Effector memory CD8-positive, alpha-beta T cell (primary cell): ENCODE measurements around the gene ZFAND2A.
"Not testable (repeated sequence)": the region's sequence is repeated elsewhere in the genome, so short reads cannot be mapped to it uniquely, and the experiment has no call there.

Experiments
- ATAC-seq: fragments of 150-1000 bp; cut with Tn5 transposase; replicated peaks from 2 replicates; pipeline ENCODE4 v1.10.0; 2021; ENCODE audit warnings: mild to moderate bottlenecking, moderate library complexity
- DNase-seq, 3 experiments: peaks; one replicate each; pipeline ENCODE4 v3.0.0; 2021
- H3K27ac Mint-ChIP-seq, 2 donors: one replicate each; pipeline ENCODE4 v1.8.0; 2022; ENCODE audit warnings: mild to moderate bottlenecking in 2 of 2, mixed read lengths in 2 of 2, moderate library complexity in 2 of 2
- H3K27me3 Mint-ChIP-seq, 2 donors: one replicate each; pipeline ENCODE4 v1.8.0; 2022; ENCODE audit warnings: mixed read lengths in 2 of 2
- H3K36me3 Mint-ChIP-seq: one replicate; pipeline ENCODE4 v1.8.0; 2022; ENCODE audit warnings: mild to moderate bottlenecking, moderate library complexity, mixed read lengths; ENCODE audit not compliant: insufficient read depth
- H3K4me1 Mint-ChIP-seq, 2 donors: one replicate each; pipeline ENCODE4 v1.8.0; 2022; ENCODE audit warnings: low read depth in 2 of 2, mixed read lengths in 2 of 2
- H3K4me3 Mint-ChIP-seq, 2 donors: one replicate each; pipeline ENCODE4 v1.8.0; 2022; ENCODE audit warnings: mild to moderate bottlenecking in 2 of 2, mixed read lengths in 2 of 2, moderate library complexity in 2 of 2
- H3K9me3 Mint-ChIP-seq, 2 donors: one replicate each; pipeline ENCODE4 v1.8.0; 2022; ENCODE audit warnings: mixed read lengths in 2 of 2
- total RNA-seq, 9 experiments: gene quantifications; one replicate each; lab custom pipeline; 2026; lab: John Stamatoyannopoulos, UW

ZFAND2A gene, protein sequence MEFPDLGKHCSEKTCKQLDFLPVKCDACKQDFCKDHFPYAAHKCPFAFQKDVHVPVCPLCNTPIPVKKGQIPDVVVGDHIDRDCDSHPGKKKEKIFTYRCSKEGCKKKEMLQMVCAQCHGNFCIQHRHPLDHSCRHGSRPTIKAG
- total RNA-seq, result 14.7 to 39.0 (median 24.1) reads per million in 9 experiments

DNA sequence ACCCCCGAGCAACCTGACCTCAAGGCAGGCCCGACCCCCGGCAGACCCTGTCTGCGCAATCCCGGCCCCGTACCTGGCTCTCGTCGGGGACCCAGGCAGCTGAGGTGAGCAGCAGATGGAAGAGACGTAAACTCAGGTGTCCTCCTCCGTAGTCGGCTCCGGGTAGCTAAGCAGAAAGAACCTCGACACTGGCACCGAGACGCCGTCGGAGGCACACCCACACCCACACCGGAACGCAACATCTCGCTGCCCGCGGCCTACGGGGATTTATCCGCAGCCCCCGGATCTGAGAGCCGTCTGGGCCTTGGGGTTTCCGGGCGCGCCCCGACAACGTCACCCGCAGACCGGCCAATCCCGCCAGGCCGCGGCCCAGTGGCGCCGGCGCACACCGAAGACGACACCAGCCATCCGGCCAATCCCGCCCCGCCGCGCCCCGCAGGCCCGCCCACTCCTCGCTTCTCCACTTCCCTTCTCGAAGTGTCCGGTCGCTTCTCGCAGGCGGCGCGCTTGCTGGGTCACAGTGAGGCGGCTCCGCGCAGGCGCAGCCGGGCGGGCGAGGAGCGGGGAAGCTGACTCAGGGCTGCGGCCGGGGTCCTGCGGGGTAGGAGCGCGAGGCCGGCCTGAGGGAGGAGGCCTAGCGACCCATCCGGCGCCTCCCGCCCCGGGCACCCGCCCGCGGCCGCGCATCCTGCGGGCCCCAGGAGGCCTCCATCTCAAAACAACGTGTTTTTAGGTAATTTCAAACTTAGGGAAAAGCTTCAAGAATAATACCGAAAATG is at the start of gene ZFAND2A:
ZFAND2A (minus strand) TSS at position 306 of the 779 bp plus-strand sequence. CDS start 1,984 bp downstream, outside the sequence.
- H3K27me3 Mint-ChIP-seq, result no peaks in the 10 kb centered on the region
- ATAC-seq (peak; percentile 97), DNase-seq (peak; percentile 98 to 99 (median 99))
- H3K36me3 Mint-ChIP-seq, result peaks cover 31% of the 10 kb centered on the region
- peaks cover 14 to 20% of the 10 kb centered on the region in 2 donors for H3K4me1 Mint-ChIP-seq
- H3K27ac Mint-ChIP-seq, result peak within 1 kb of the TSS; percentile 93 to 94
- H3K4me3 Mint-ChIP-seq, result peak within 1 kb of the TSS; percentile 81
- H3K9me3 Mint-ChIP-seq, result no peaks in the 10 kb centered on the region

DNA sequence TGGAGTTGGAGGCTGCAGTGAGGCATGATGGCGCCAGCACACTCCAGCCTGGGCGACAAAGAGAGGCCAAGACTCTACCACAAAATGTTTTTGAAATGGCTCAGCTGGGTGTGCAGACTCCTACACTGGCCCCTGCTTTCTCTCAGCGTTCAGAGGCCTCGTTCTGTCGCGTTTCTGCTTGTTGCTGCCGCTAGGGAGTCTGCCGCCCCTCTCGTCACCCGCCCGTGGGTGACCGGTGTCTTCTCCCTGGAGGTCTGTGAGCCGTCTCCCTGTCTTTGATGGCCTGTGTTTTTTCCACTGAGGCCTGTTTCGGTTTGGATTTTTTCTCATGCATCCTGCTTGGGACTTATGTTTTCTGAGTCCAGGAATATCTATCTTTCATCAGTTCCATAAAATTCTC is 49.1 kb upstream of the ZFAND2A start:
- Mint-ChIP-seq H3K36me3 (no peaks in the 10 kb centered on the region), H3K9me3 (no peaks in the 10 kb centered on the region), H3K4me3 (no peak overlapping the region), H3K4me1 (no peaks in the 10 kb centered on the region), H3K27me3 (peaks cover 33 to 52% of the 10 kb centered on the region in 2 donors), H3K27ac (no peak overlapping the region)
- ATAC-seq, result no peak
- DNase-seq, result no peak

DNA sequence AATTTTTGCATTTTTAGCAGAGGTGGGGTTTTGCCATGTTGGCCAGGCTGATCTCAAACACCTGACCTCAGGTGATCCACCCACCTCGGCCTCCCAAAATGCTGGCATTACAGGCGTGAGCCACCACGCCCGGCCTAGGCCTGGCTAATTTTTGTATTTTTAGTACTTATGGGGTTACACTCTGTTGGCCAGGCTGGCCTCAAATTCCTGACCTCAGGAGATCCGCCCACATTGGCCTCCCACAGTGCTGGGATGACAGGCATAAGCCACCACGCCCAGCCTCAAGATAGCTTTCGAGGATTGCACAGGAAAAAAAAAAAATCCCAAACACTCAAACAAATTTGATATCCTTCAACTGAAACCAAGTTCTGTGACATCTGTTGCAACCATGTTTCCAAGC is 45.7 kb upstream of the ZFAND2A start:
- not testable (repeated sequence) for DNase-seq, H3K4me3 Mint-ChIP-seq, H3K9me3 Mint-ChIP-seq, H3K4me1 Mint-ChIP-seq, H3K27ac Mint-ChIP-seq, ATAC-seq, H3K36me3 Mint-ChIP-seq
- H3K27me3 Mint-ChIP-seq, result peaks cover 16 to 38% of the 10 kb centered on the region in 2 donors

DNA sequence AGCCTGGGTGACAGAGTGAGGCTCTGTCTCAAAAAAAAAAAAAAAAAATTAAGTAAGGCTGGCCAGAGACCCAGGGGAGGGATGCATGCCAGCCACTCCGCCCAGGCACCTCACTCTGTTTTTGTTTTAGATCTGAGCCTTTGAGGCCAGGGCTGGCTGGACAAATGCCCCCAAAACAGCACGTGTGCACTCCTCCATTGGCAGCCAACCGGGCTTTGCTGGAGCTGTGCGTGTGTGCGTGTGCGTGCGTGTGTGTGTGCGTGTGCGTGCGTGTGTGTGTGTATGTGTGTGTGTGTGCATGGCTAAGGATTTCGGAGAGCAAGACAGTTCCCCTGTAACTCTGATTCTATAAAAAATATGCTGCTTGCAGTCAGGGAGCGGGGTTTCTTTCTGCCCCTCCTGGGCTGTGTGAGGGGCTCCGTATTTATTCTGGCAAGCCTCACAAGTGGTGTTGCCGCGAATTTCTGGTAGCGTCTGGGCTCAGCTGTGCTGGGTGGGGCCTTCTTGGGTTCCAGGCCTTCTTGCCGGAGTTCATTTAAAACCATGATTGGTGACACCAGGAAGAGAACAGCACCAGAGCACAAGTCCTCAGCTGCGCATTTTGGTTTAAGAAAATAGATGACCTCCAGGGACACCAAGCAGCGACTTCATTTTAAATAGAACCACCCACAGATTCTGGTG is 44.6 kb upstream of the ZFAND2A start:
- no peak overlapping the region for H3K4me3 Mint-ChIP-seq
- ATAC-seq, result no peak
- peaks cover 7 to 34% of the 10 kb centered on the region in 2 donors for H3K27me3 Mint-ChIP-seq
- no peak for DNase-seq
- H3K9me3 Mint-ChIP-seq, result no peaks in the 10 kb centered on the region
- H3K4me1 Mint-ChIP-seq, result no peaks in the 10 kb centered on the region
- no peaks in the 10 kb centered on the region for H3K36me3 Mint-ChIP-seq
- H3K27ac Mint-ChIP-seq, result no peak overlapping the region

DNA sequence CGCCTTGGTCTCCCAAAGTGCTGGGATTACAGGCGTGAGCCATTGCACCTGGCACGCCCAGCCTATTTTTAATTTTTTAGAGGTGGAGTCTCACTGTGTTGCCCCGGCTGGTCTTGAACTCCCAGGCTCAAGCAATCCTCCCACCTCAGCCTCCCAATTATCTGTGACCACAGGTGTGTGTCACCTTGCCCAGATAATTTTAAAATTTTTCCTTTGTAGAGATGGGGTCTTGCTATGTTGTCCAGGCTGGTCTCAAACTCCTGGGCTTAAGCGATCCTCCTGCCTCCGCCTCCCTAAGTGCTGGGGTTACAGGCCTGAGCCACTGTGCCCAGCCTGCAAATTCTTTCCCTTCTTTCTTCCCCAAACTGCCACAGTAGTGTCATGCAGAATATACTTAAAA is 42.9 kb upstream of the ZFAND2A start:
- not testable (repeated sequence) for H3K4me1 Mint-ChIP-seq, ATAC-seq, H3K4me3 Mint-ChIP-seq, H3K27ac Mint-ChIP-seq, H3K9me3 Mint-ChIP-seq, DNase-seq, H3K36me3 Mint-ChIP-seq
- H3K27me3 Mint-ChIP-seq, result peaks cover 0 to 25% of the 10 kb centered on the region in 2 donors

DNA sequence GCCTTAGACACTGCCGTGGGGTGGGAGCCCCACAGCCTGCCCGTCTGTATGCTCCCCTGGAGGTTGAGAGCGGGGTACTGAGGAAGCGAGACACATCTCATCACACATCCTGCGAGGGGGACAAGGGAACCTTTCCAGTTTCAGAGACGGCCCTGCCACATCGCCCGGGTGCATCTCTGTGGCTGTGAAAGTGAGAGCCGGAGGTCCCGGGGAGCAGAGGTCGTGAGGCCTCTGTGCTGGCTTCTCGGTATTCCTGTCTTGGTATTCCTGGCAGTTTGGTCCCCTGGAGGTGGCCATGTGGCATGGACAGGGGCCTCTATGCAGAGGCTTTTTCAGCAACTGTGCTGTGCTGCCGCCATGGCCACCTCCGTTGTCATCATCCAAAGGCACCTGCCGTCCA is 41.9 kb upstream of the ZFAND2A start:
- Mint-ChIP-seq H3K4me3 (no peak overlapping the region), H3K27me3 (peaks cover 0 to 25% of the 10 kb centered on the region in 2 donors), H3K9me3 (no peaks in the 10 kb centered on the region), H3K36me3 (no peaks in the 10 kb centered on the region), H3K4me1 (no peaks in the 10 kb centered on the region), H3K27ac (no peak overlapping the region)
- no peak for DNase-seq
- no peak for ATAC-seq

DNA sequence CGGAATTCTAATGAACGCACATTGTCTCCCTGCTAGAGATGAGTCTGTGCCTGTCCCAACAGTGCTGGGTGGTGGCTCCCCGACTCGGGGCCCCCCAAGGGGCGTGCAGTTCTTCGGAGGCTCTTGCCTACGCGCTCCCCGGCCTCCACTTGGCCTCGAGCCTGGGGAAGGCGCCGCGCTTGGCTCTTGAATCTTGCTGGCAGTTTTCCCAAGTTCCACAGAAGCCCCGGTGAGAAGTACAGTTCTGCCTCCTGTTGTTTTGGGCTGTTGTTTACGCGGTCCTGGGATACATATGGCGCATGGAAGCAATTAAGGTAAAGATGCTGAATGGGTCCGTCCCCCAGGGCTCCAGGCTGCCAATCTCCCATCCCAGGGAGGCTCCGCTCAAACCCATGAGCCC is 40.0 kb upstream of the ZFAND2A start:
- ATAC-seq (no peak), DNase-seq (no peak)
- no peaks in the 10 kb centered on the region for H3K36me3 Mint-ChIP-seq
- no peaks in the 10 kb centered on the region for H3K9me3 Mint-ChIP-seq
- no peaks in the 10 kb centered on the region for H3K4me1 Mint-ChIP-seq
- H3K4me3 Mint-ChIP-seq, result no peak overlapping the region
- H3K27ac Mint-ChIP-seq, result no peak overlapping the region
- peaks cover 0 to 31% of the 10 kb centered on the region in 2 donors for H3K27me3 Mint-ChIP-seq

DNA sequence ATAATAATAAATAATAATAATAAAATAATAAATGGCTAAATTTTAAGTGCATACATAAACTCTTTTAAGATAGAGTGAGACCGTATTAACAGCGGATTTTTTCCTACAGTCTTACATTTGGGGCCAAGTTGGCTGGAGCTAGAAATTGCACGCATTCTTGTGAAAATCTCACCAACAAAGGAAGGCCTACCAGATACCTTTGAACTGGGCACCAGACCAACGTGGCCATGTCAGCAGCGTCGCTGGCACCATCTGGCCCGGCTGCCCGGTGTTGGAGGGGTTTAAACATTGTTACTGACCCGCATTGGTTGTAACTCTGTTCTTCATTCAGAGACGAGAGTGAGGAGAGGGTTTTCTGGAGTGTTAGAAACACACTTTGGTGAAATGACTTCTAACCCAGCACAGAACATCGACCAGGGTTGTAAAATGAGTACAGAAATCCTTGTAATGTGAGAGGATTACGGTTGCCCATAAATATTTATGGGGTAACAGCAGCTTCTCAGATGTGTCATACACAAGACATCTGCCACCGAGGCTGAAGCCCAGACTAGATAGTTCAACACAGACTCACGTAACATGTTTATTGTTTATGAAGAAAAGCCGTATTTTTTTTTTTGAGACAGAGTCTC is 38.1 kb upstream of the ZFAND2A start:
- Mint-ChIP-seq H3K4me1 (no peaks in the 10 kb centered on the region), H3K36me3 (no peaks in the 10 kb centered on the region), H3K4me3 (no peak overlapping the region), H3K9me3 (no peaks in the 10 kb centered on the region), H3K27me3 (peaks cover 0 to 29% of the 10 kb centered on the region in 2 donors), H3K27ac (no peak overlapping the region)
- no peak for ATAC-seq
- no peak for DNase-seq

DNA sequence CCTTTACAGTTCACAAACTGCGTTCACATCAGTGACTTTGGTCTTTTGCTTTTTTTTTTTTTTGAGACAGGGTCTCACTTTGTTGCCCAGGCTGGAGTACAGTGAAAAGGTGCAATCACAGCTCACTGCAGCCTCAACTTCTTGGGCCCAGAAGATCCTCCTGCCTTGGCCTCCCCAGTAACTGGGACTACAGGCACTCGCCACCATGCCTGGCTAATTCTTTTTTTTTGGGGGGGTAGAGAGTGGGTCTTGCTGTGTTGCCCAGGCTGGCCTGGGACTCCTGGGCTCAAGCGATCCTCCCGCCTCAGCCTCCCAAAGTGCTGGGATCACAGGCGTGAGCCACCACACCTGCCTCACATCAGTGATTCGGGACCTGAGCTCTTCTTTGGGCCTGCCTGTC is 37.0 kb upstream of the ZFAND2A start:
- Mint-ChIP-seq H3K9me3 (no peaks in the 10 kb centered on the region), H3K4me1 (peaks cover 4 to 5% of the 10 kb centered on the region in 2 donors), H3K27me3 (peaks cover 8 to 33% of the 10 kb centered on the region in 2 donors), H3K4me3 (no peak overlapping the region), H3K27ac (no peak overlapping the region), H3K36me3 (no peaks in the 10 kb centered on the region)
- DNase-seq (no peak), ATAC-seq (no peak)

DNA sequence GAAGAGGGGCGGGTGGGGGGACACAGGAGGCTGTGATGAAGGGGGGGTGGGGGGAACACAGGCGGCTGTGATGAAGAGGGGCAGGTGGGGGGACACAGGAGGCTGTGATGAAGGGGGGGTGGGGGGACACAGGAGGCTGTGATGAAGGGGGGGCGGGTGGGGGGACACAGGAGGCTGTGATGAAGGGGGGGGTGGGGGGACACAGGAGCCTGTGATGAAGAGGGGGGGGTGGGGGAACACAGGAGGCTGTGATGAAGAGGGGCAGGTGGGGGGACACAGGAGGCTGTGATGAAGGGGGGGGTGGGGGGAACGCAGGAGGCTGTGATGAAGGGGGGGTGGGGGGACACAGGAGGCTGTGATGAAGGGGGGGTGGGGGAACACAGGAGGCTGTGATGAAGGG is 36.4 kb upstream of the ZFAND2A start:
- ATAC-seq, H3K36me3 Mint-ChIP-seq, H3K4me3 Mint-ChIP-seq, H3K9me3 Mint-ChIP-seq, H3K4me1 Mint-ChIP-seq, H3K27ac Mint-ChIP-seq, DNase-seq: not testable (repeated sequence)
- H3K27me3 Mint-ChIP-seq, result peaks cover 9 to 36% of the 10 kb centered on the region in 2 donors

DNA sequence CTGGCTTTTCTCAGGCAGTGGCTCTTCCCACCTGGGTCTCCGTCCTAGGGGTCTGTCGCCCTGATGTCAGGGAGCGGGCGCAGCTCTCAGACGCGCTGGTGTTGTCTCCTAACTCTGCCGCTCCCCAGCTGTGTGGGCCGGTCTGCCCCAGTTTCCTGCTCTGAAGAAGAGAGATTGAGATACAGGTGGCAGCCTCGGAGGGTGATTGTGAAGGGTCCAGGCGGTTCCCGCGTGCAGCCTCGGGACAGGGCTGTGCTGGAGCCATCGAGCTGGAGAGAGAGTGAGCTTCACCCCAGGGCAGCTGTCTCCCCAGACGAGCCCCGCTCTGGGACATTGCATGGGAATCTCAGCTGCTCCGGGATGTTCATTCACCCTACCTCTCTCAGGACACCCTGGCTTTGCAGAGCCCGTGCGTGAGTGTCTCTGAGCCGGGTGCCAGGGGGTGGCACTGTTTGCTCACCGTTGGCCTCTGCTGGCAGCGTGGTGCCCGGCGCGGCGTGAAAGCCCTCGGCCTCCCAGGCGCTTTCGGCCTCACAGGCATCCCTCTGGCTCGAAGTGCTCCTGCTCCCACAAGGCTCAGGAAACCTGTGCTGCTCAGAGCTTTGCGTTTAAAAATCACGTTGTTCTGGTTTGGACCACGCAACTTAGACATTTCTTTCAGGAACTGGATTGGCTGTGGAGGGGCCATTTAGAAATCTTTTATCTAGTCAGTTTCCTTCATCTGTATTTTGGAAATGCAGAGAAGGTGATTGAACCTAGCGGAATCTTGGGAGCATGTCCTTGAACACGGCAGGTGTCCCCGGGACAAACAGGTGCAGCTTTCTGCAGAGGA is 33.8 kb upstream of the ZFAND2A start:
- DNase-seq (no peak), ATAC-seq (no peak)
- Mint-ChIP-seq H3K36me3 (no peaks in the 10 kb centered on the region), H3K27me3 (peaks cover 27 to 39% of the 10 kb centered on the region in 2 donors), H3K4me3 (no peak overlapping the region), H3K4me1 (peaks cover 7 to 9% of the 10 kb centered on the region in 2 donors), H3K9me3 (no peaks in the 10 kb centered on the region), H3K27ac (no peak overlapping the region)

DNA sequence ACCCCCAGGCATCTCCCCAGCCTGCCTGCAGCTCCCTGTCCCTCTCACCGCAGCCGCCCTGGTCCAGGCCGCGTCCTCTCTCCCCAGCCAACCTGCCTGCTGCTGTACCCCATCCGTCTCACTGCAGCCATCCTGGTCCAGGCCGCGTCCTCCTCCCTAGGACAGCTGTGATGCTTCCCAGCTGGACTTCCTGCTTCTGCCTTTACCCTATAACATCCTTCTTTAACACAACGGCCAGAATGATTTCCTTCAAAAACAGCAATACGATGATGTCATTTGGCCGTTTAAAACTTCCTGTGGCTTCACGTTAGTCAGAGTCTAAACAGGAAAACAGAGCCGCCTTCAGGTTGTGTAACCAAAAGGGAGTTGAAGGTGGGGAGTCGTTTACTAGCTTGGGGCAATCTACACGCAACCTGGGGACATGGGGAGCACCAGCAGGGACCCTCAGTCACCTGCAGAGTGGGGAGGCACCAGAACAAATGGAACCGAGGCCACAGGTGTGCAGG is 32.2 kb upstream of the ZFAND2A start:
- ATAC-seq, result no peak
- H3K4me1 Mint-ChIP-seq, result peaks cover 7 to 9% of the 10 kb centered on the region in 2 donors
- no peak overlapping the region for H3K4me3 Mint-ChIP-seq
- DNase-seq, result no peak
- H3K27me3 Mint-ChIP-seq, result peaks cover 33 to 44% of the 10 kb centered on the region in 2 donors
- H3K27ac Mint-ChIP-seq, result no peak overlapping the region
- no peaks in the 10 kb centered on the region for H3K9me3 Mint-ChIP-seq
- H3K36me3 Mint-ChIP-seq, result peaks cover 3% of the 10 kb centered on the region
